Measurements from ENCODE around the gene EDC4.

Gene EDC4

GRCh38 chr16:67841816-67842508 is 30.9 kb upstream of the EDC4 start, which contains the start of gene THAP11:
Gene THAP11, plus strand, starts transcription at chr16:67842320. Its CDS starts 235 bp downstream, at chr16:67842555.
- Histone ChIP-seq H3K4me3 (ENCODE audit: low read length) (peak within 1 kb of the TSS; percentile 93), H3K4me1 (ENCODE audit: control insufficient read depth, insufficient read depth, low read length) (peaks cover 38% of the 10 kb centered on the region), H3K36me3 (ENCODE audit: control insufficient read depth, insufficient read depth, low read length) (no peaks in the 10 kb centered on the region), H3K9ac (ENCODE audit: low read length) (peak within 1 kb of the TSS; percentile 86), H3K27me3 (ENCODE audit: control insufficient read depth, insufficient read depth, low read length) (no peaks in the 10 kb centered on the region), H3K9me3 (ENCODE audit: control insufficient read depth, low read length) (no peaks in the 10 kb centered on the region)

GRCh38 chr16:67842509-67843342 is 30.1 kb upstream of the EDC4 start:
- no peaks in the 10 kb centered on the region for H3K27me3 ChIP-seq (ENCODE audit: control insufficient read depth, insufficient read depth, low read length)
- peak overlapping the region; percentile 86 for H3K9ac ChIP-seq (ENCODE audit: low read length)
- no peaks in the 10 kb centered on the region for H3K36me3 ChIP-seq (ENCODE audit: control insufficient read depth, insufficient read depth, low read length)
- H3K9me3 ChIP-seq (ENCODE audit: control insufficient read depth, low read length), result no peaks in the 10 kb centered on the region
- peak overlapping the region; percentile 93 for H3K4me3 ChIP-seq (ENCODE audit: low read length)
- H3K4me1 ChIP-seq (ENCODE audit: control insufficient read depth, insufficient read depth, low read length), result peaks cover 42% of the 10 kb centered on the region

DNA sequence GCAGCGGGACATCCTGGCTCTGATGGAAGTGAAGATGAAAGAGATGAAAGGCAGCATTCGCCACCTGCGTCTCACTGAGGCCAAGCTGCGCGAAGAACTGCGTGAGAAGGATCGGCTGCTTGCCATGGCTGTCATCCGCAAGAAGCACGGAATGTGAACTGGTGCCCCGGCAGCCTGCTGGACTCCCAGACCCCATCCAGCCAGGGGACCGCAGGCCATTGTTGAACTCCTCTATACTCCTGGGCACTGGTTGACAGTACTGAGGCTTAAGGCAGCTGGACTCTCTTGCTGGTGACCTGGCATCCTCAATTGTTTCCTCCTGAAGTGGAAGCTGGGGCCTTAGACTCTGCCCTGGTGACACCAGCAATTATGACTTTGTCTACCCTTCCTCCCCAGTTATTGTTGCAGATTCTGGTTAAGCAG is 29.5 kb upstream of the EDC4 start:
- Histone ChIP-seq H3K9me3 (ENCODE audit: control insufficient read depth, low read length) (no peaks in the 10 kb centered on the region), H3K27me3 (ENCODE audit: control insufficient read depth, insufficient read depth, low read length) (no peaks in the 10 kb centered on the region), H3K36me3 (ENCODE audit: control insufficient read depth, insufficient read depth, low read length) (no peaks in the 10 kb centered on the region), H3K4me3 (ENCODE audit: low read length) (peak overlapping the region; percentile 82), H3K9ac (ENCODE audit: low read length) (peak overlapping the region; percentile 86), H3K4me1 (ENCODE audit: control insufficient read depth, insufficient read depth, low read length) (peaks cover 48% of the 10 kb centered on the region)

DNA sequence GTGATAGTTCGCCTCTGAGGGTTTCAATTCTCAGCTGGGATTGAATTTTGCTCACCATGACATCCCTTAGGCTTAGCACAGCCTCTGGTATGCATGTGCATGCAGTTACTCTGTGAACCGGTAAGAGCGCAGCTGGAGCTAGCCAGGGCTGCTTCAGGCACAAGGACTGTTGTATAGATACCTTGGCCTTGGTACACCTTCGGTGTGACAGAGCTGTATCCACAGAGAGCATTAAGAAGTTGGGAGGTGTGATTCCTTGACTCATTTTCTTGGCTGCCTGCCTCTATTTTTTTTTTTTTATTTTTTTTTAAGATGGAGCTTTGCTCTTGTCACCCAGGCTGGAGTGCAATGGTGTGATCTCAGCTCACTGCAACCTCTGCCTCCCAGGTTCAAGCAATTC is 28.4 kb upstream of the EDC4 start:
- H3K4me1 ChIP-seq (ENCODE audit: control insufficient read depth, insufficient read depth, low read length), result peaks cover 48% of the 10 kb centered on the region

GRCh38 chr16:67845291-67846062 is 27.4 kb upstream of the EDC4 start:
- H3K9me3 ChIP-seq (ENCODE audit: control insufficient read depth, low read length), result no peaks in the 10 kb centered on the region
- no peaks in the 10 kb centered on the region for H3K27me3 ChIP-seq (ENCODE audit: control insufficient read depth, insufficient read depth, low read length)
- no peak overlapping the region for H3K4me3 ChIP-seq (ENCODE audit: low read length)
- no peaks in the 10 kb centered on the region for H3K36me3 ChIP-seq (ENCODE audit: control insufficient read depth, insufficient read depth, low read length)
- peak overlapping the region; percentile 88 for H3K9ac ChIP-seq (ENCODE audit: low read length)
- H3K4me1 ChIP-seq (ENCODE audit: control insufficient read depth, insufficient read depth, low read length), result peaks cover 48% of the 10 kb centered on the region

More for the DNA sequence above, 28.4 kb upstream of the EDC4 start:
- H3K9me3 ChIP-seq (ENCODE audit: control insufficient read depth, low read length), result no peaks in the 10 kb centered on the region
- H3K36me3 ChIP-seq (ENCODE audit: control insufficient read depth, insufficient read depth, low read length), result no peaks in the 10 kb centered on the region
- H3K9ac ChIP-seq (ENCODE audit: low read length), result no peak overlapping the region
- H3K27me3 ChIP-seq (ENCODE audit: control insufficient read depth, insufficient read depth, low read length), result no peaks in the 10 kb centered on the region
- no peak overlapping the region for H3K4me3 ChIP-seq (ENCODE audit: low read length)

DNA sequence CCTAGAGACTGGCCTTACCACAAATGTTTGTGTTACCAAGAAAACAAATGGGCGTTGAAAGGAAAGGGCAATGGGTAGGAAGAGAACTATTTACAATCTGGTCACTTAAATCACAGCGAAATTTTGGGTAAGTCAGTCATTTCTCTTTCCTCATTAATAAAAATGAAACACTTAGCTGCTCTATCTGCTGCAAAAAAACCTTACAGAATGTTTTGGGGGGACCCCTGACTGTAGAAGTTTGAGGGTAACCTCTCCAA is 26.9 kb upstream of the EDC4 start:
- H3K9ac ChIP-seq (ENCODE audit: low read length), result peak overlapping the region; percentile 88
- H3K36me3 ChIP-seq (ENCODE audit: control insufficient read depth, insufficient read depth, low read length), result no peaks in the 10 kb centered on the region
- no peaks in the 10 kb centered on the region for H3K27me3 ChIP-seq (ENCODE audit: control insufficient read depth, insufficient read depth, low read length)
- H3K4me1 ChIP-seq (ENCODE audit: control insufficient read depth, insufficient read depth, low read length), result peaks cover 48% of the 10 kb centered on the region
- H3K9me3 ChIP-seq (ENCODE audit: control insufficient read depth, low read length), result no peaks in the 10 kb centered on the region
- peak overlapping the region; percentile 84 for H3K4me3 ChIP-seq (ENCODE audit: low read length)

DNA sequence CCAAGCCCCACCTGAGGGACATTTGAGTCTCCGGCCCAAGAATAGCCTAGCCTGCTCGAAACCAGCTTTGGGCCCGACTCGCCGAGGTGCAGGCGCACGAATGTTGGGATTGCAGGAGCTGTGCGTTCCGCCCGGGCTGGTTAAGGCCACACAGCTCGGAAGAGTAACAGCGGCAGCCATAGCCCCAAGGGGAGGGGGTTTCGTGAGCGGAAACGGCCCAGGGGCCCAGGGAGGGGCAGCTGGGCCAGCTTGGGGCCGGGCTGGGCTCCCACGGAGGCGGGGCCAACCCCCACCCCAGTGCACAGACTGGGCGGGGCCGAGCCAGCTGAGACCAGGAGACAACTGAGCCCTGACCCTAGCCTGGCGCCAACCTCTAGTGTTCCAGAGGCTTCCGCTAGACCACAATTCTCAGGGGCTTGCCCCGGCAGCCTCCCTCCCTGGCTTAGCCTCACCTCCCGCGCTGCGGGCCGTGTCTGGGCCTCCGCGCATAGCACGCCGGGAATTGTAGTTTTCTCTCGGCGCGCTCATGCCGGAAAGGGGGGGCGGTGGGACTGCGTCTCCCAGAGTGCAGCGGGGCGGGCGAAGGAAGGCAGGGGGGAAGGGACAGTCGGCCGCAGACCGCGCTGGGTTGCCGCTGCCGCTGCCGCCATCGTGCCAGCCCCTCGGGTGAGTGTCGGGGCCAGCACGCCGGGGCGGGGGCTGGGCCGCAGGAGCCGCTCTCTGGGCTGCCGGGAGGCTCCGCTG is 26.4 kb upstream of the EDC4 start, which contains the start of gene NUTF2:
TSS of gene NUTF2 (plus strand) at position 614 of the 744 bp plus-strand sequence. CDS start 18,198 bp downstream, outside the sequence.
- H3K9ac ChIP-seq (ENCODE audit: low read length), result peak within 1 kb of the TSS; percentile 92
- H3K4me1 ChIP-seq (ENCODE audit: control insufficient read depth, insufficient read depth, low read length), result peaks cover 45% of the 10 kb centered on the region
- H3K9me3 ChIP-seq (ENCODE audit: control insufficient read depth, low read length), result no peaks in the 10 kb centered on the region
- H3K36me3 ChIP-seq (ENCODE audit: control insufficient read depth, insufficient read depth, low read length), result no peaks in the 10 kb centered on the region
- H3K4me3 ChIP-seq (ENCODE audit: low read length), result peak within 1 kb of the TSS; percentile 84
- no peaks in the 10 kb centered on the region for H3K27me3 ChIP-seq (ENCODE audit: control insufficient read depth, insufficient read depth, low read length)

DNA sequence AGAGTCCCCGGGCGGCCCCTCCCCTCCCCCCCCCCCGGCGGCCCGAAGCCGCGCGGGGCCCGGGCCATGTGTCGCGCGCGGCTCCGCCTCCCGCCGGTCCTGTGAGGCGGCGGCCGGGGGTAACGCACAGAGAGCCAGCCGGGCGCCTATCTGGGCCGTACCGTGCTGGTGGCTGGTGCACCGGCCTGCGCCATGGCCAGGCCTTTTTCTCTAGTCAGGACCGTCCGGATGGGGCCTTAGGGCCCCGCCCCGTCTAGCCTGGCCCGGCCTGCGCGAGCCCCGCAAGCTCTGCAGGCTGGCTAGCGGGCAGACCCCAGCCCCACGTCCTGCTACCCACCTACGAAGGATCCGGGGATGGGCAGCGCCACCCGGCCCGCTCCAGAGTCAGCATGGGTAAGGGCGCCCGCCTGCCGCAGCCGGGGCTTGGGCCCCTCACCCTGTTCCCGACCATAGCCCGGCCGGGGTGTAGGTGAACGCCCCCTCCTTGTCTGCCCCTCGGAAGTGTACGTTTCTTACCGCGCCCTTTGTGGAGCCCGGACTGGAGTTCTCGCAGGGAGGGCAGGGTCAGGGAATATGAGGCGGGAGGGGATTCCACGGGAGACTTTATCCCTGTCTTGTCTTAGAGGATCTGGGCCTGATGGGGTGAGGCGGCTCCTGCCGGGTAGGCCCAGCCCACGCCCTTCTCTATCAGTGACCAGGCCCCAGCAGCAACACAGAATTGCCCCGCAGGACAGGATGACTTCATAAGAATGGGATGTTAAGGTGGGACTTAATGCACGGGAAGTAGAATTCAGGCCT is 25.6 kb upstream of the EDC4 start, which contains the start of gene CENPT:
TSS of gene CENPT (minus strand) at position 630 of the 798 bp plus-strand sequence. CDS start 13,834 bp downstream, outside the sequence.
- no peaks in the 10 kb centered on the region for H3K9me3 ChIP-seq (ENCODE audit: control insufficient read depth, low read length)
- no peaks in the 10 kb centered on the region for H3K36me3 ChIP-seq (ENCODE audit: control insufficient read depth, insufficient read depth, low read length)
- H3K4me3 ChIP-seq (ENCODE audit: low read length), result peak within 1 kb of the TSS; percentile 84
- H3K4me1 ChIP-seq (ENCODE audit: control insufficient read depth, insufficient read depth, low read length), result peaks cover 42% of the 10 kb centered on the region
- no peaks in the 10 kb centered on the region for H3K27me3 ChIP-seq (ENCODE audit: control insufficient read depth, insufficient read depth, low read length)
- H3K9ac ChIP-seq (ENCODE audit: low read length), result peak within 1 kb of the TSS; percentile 92

GRCh38 chr16:67848118-67848517 is 24.7 kb upstream of the EDC4 start:
- H3K36me3 ChIP-seq (ENCODE audit: control insufficient read depth, insufficient read depth, low read length), result no peaks in the 10 kb centered on the region
- peaks cover 41% of the 10 kb centered on the region for H3K4me1 ChIP-seq (ENCODE audit: control insufficient read depth, insufficient read depth, low read length)
- H3K9ac ChIP-seq (ENCODE audit: low read length), result peak overlapping the region; percentile 92
- H3K9me3 ChIP-seq (ENCODE audit: control insufficient read depth, low read length), result no peaks in the 10 kb centered on the region
- H3K27me3 ChIP-seq (ENCODE audit: control insufficient read depth, insufficient read depth, low read length), result no peaks in the 10 kb centered on the region
- H3K4me3 ChIP-seq (ENCODE audit: low read length), result peak overlapping the region; percentile 84

GRCh38 chr16:67853670-67854069 is 19.2 kb upstream of the EDC4 start:
- Histone ChIP-seq H3K4me1 (ENCODE audit: control insufficient read depth, insufficient read depth, low read length) (peaks cover 23% of the 10 kb centered on the region), H3K27me3 (ENCODE audit: control insufficient read depth, insufficient read depth, low read length) (no peaks in the 10 kb centered on the region), H3K9ac (ENCODE audit: low read length) (no peak overlapping the region), H3K36me3 (ENCODE audit: control insufficient read depth, insufficient read depth, low read length) (no peaks in the 10 kb centered on the region), H3K9me3 (ENCODE audit: control insufficient read depth, low read length) (no peaks in the 10 kb centered on the region), H3K4me3 (ENCODE audit: low read length) (no peak overlapping the region)

GRCh38 chr16:67855789-67856188 is 17.1 kb upstream of the EDC4 start:
- H3K4me3 ChIP-seq (ENCODE audit: low read length), result no peak overlapping the region
- no peaks in the 10 kb centered on the region for H3K27me3 ChIP-seq (ENCODE audit: control insufficient read depth, insufficient read depth, low read length)
- no peak overlapping the region for H3K9ac ChIP-seq (ENCODE audit: low read length)
- H3K4me1 ChIP-seq (ENCODE audit: control insufficient read depth, insufficient read depth, low read length), result peaks cover 31% of the 10 kb centered on the region
- no peaks in the 10 kb centered on the region for H3K36me3 ChIP-seq (ENCODE audit: control insufficient read depth, insufficient read depth, low read length)
- H3K9me3 ChIP-seq (ENCODE audit: control insufficient read depth, low read length), result no peaks in the 10 kb centered on the region
